ENCODE measurements around the gene ENDOU.

DNA sequence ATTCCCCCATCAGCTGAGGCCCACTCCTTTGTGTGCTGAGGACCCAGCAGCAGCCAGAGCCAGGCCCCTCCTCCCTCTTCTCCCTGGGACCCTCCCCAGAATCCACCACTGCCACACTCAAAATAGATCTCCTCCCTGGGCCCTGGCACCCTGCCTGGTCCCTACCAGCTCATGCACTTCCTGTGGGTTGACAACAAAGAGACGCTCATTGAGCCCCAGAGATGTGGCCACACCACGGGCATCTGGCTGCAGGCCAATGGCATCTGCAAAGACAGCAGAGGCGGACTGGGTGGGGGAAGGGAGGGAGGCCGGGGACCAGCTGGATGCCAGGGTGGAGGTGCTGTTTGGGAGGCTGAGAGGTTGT is 16.0 kb upstream of the ENDOU start:
- no peak for TF ChIP-seq POLR2A (IDR thresholded peaks at IDR 0.05)
- TF ChIP-seq, protein P1, sequence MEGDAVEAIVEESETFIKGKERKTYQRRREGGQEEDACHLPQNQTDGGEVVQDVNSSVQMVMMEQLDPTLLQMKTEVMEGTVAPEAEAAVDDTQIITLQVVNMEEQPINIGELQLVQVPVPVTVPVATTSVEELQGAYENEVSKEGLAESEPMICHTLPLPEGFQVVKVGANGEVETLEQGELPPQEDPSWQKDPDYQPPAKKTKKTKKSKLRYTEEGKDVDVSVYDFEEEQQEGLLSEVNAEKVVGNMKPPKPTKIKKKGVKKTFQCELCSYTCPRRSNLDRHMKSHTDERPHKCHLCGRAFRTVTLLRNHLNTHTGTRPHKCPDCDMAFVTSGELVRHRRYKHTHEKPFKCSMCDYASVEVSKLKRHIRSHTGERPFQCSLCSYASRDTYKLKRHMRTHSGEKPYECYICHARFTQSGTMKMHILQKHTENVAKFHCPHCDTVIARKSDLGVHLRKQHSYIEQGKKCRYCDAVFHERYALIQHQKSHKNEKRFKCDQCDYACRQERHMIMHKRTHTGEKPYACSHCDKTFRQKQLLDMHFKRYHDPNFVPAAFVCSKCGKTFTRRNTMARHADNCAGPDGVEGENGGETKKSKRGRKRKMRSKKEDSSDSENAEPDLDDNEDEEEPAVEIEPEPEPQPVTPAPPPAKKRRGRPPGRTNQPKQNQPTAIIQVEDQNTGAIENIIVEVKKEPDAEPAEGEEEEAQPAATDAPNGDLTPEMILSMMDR (IDR thresholded peaks at IDR 0.05): no peak
- no peak for TF ChIP-seq POLR2AphosphoS5 (IDR thresholded peaks at IDR 0.05)
- TF ChIP-seq EP300 (IDR thresholded peaks at IDR 0.05; ENCODE audit: low read depth): no peak
